NT2/D1 (cell line): ENCODE data around the gene SIX1.

ENCODE experiments used
- DNase-seq: peaks from one replicate; pipeline ENCODE4 v3.0.0-alpha.2; 2011; ENCODE audit warnings: low read depth, low spot score
- H3K27me3 ChIP-seq: 2 replicates; pipeline ENCODE4 v1.6.0; 2011; ENCODE audit warnings: mild to moderate bottlenecking; ENCODE audit not compliant: insufficient read length, insufficient read depth
- H3K36me3 ChIP-seq: 2 replicates; pipeline ENCODE4 v1.6.1; 2011; ENCODE audit warnings: mild to moderate bottlenecking, low read length, mixed read lengths; ENCODE audit not compliant: insufficient read depth, insufficient read length
- H3K4me1 ChIP-seq: 2 replicates; pipeline ENCODE4 v1.5.1; 2011; ENCODE audit not compliant: insufficient read depth, insufficient read length
- H3K4me3 ChIP-seq: 2 replicates; pipeline ENCODE4 v1.5.1; 2011; ENCODE audit warnings: low read depth; ENCODE audit not compliant: insufficient read length
- H3K9ac ChIP-seq: 2 replicates; pipeline ENCODE4 v1.6.0; 2011; ENCODE audit warnings: low read depth; ENCODE audit not compliant: insufficient read length
- H3K9me3 ChIP-seq: 2 replicates; pipeline ENCODE4 v1.5.1; 2011; ENCODE audit warnings: mild to moderate bottlenecking, low read length; ENCODE audit not compliant: insufficient read depth
- SUZ12 ChIP-seq: IDR thresholded peaks from 2 replicates; pipeline ENCODE4 v1.6.1; 2011; ENCODE audit not compliant: insufficient read length, insufficient read depth; ENCODE audit errors: extremely low read depth
- YY1 ChIP-seq: IDR thresholded peaks from 2 replicates; pipeline ENCODE4 v1.6.1; 2011; ENCODE audit not compliant: insufficient read length, insufficient read depth
- ZNF274 ChIP-seq: IDR thresholded peaks from 2 replicates; pipeline ENCODE4 v1.6.1; 2011; ENCODE audit warnings: mild to moderate bottlenecking, low read depth, low read length

The SIX1 gene

GRCh38 chr14:60643463-60644314, 5.6 kb downstream of the SIX1 start:
- Histone ChIP-seq H3K4me1 (peaks cover 6% of the 10 kb centered on the region), H3K4me3 (no peak overlapping the region), H3K27me3 (peaks cover 100% of the 10 kb centered on the region), H3K9ac (no peak overlapping the region), H3K9me3 (no peaks in the 10 kb centered on the region), H3K36me3 (no peaks in the 10 kb centered on the region)
- DNase-seq = no peak
- no peak for TF ChIP-seq SUZ12
- no peak for TF ChIP-seq YY1
- TF ChIP-seq ZNF274 = no peak

- peaks cover 100% of the 10 kb centered on the region for H3K27me3 ChIP-seq
- H3K36me3 ChIP-seq = no peaks in the 10 kb centered on the region
- DNase-seq = no peak
- TF ChIP-seq SUZ12 (peak; percentile 60), ZNF274 (no peak)
- H3K4me3 ChIP-seq = no peak overlapping the region
- no peaks in the 10 kb centered on the region for H3K9me3 ChIP-seq
- H3K9ac ChIP-seq = no peak overlapping the region
- H3K4me1 ChIP-seq = peaks cover 4% of the 10 kb centered on the region
Measured at GRCh38 chr14:60643141-60643462, 6.2 kb downstream of the SIX1 start.

GRCh38 chr14:60642270-60643140, 6.8 kb downstream of the SIX1 start:
- Histone ChIP-seq H3K9ac (peak overlapping the region; percentile 28), H3K9me3 (no peaks in the 10 kb centered on the region), H3K27me3 (peaks cover 100% of the 10 kb centered on the region), H3K36me3 (no peaks in the 10 kb centered on the region), H3K4me3 (peak overlapping the region; percentile 9), H3K4me1 (peaks cover 3% of the 10 kb centered on the region)
- peak; percentile 99 for TF ChIP-seq SUZ12
- TF ChIP-seq ZNF274 = no peak
- TF ChIP-seq YY1 = no peak
- DNase-seq = no peak

- peaks cover 100% of the 10 kb centered on the region for H3K27me3 ChIP-seq
- H3K4me3 ChIP-seq = peak overlapping the region; percentile 9
- no peak overlapping the region for H3K9ac ChIP-seq
- TF ChIP-seq YY1 (no peak), ZNF274 (no peak), SUZ12 (no peak)
- H3K9me3 ChIP-seq = no peaks in the 10 kb centered on the region
- no peak for DNase-seq
- peaks cover 2% of the 10 kb centered on the region for H3K4me1 ChIP-seq
- no peaks in the 10 kb centered on the region for H3K36me3 ChIP-seq
Measured at GRCh38 chr14:60641742-60642269, 7.5 kb downstream of the SIX1 start.

GRCh38 chr14:60640859-60641741, 8.2 kb downstream of the SIX1 start:
- Histone ChIP-seq H3K36me3 (no peaks in the 10 kb centered on the region), H3K9ac (no peak overlapping the region), H3K27me3 (peaks cover 100% of the 10 kb centered on the region), H3K4me1 (peaks cover 2% of the 10 kb centered on the region), H3K4me3 (no peak overlapping the region), H3K9me3 (no peaks in the 10 kb centered on the region)
- no peak for DNase-seq
- TF ChIP-seq YY1 (no peak), ZNF274 (no peak), SUZ12 (no peak)

GRCh38 chr14:60639674-60640073, 9.6 kb downstream of the SIX1 start:
- Histone ChIP-seq H3K9me3 (no peaks in the 10 kb centered on the region), H3K27me3 (peaks cover 93% of the 10 kb centered on the region), H3K36me3 (no peaks in the 10 kb centered on the region), H3K4me1 (peaks cover 2% of the 10 kb centered on the region), H3K4me3 (no peak overlapping the region), H3K9ac (no peak overlapping the region)
- TF ChIP-seq SUZ12 = no peak
- TF ChIP-seq ZNF274 = no peak
- TF ChIP-seq YY1 = no peak
- DNase-seq = no peak
